Lung (tissue), 12 donors: Measurements from ENCODE around the gene INPP4A. TPM values are rescaled to one million over a fixed set of nuclear protein-coding genes. Genes with fewer than 3 reads are reported as not detected.

Experiments
- ATAC-seq: fragments of 200-7000 bp; cut with Tn5 transposase; one replicate; pipeline ENCODE4 v1.9.1; 2020; ENCODE audit warnings: moderate number of reproducible peaks; ENCODE audit not compliant: insufficient read depth, low FRiP score
- DNase-seq, 3 donors: peaks; one replicate each; pipeline ENCODE4 v3.0.0-alpha.2; 2013 to 2017
- H3K27ac ChIP-seq, 2 donors: one replicate each; pipeline ENCODE4 v1.5.1; 2013; ENCODE audit warnings: mild to moderate bottlenecking in 2 of 2, moderate library complexity in 2 of 2, control low read depth in 1 of 2, inconsistent platforms in 1 of 2, low read depth in 1 of 2, low read length in 1 of 2
- H3K27me3 ChIP-seq, 3 donors: one replicate each; pipeline ENCODE4 v1.5.1; 2013; ENCODE audit warnings: low read length in 2 of 3; ENCODE audit not compliant: control insufficient read depth in 3 of 3, insufficient read depth in 3 of 3
- H3K36me3 ChIP-seq, 4 donors: one replicate each; pipeline ENCODE4 v1.5.1; 2013; ENCODE audit warnings: low read length in 4 of 4, mild to moderate bottlenecking in 1 of 4, moderate library complexity in 1 of 4; ENCODE audit not compliant: control insufficient read depth in 4 of 4, insufficient read depth in 4 of 4
- H3K4me1 ChIP-seq, 5 donors: one replicate each; pipeline ENCODE4 v1.5.1; 2013; ENCODE audit warnings: low read length in 5 of 5, mild to moderate bottlenecking in 2 of 5, moderate library complexity in 1 of 5; ENCODE audit not compliant: control insufficient read depth in 5 of 5, insufficient read depth in 5 of 5
- H3K4me3 ChIP-seq: one replicate; pipeline ENCODE4 v1.5.1; 2013; ENCODE audit warnings: mild to moderate bottlenecking, control low read depth, moderate library complexity
- H3K9ac ChIP-seq, 2 donors: one replicate each; pipeline ENCODE4 v1.5.1; 2013; ENCODE audit warnings: low read length in 2 of 2, control low read depth in 1 of 2; ENCODE audit not compliant: insufficient read depth in 1 of 2
- H3K9me3 ChIP-seq, 4 donors: one replicate each; pipeline ENCODE4 v1.5.1; 2013; ENCODE audit warnings: low read length in 3 of 4, mild to moderate bottlenecking in 1 of 4, moderate library complexity in 1 of 4; ENCODE audit not compliant: control insufficient read depth in 4 of 4, insufficient read depth in 3 of 4
- WGBS, 2 donors: extraction: QIAGEN DNeasy Blood & Tissue Kit; methylation state at CpG; one replicate each; pipeline ENCODE4 v1.1.7; 2013; 5-methylcytosine and 5-hydroxymethylcytosine counted together
- polyA plus RNA-seq, 2 donors: library from polyadenylated mRNA; stranded (reverse); fragments of 200-250 nt; gene quantifications; one replicate each; pipeline ENCODE4 v1.2.1, GENCODE V29; 2013
- total RNA-seq, 2 donors: library from RNA; depleted of rRNA in 1 of 2; stranded (reverse); fragments of >200 nt in 1 of 2; gene quantifications; one replicate each; pipeline ENCODE4 v1.2.1, GENCODE V29; 2014 to 2021
- TF ChIP-seq, protein P1 (sequence below): IDR thresholded peaks from 2 replicates; pipeline ENCODE4 v1.5.1; 2012; ENCODE audit warnings: mild to moderate bottlenecking; ENCODE audit errors: control extremely low read depth, extremely low read depth
- donor health status: control.
- donor health status: control.
- donor health status: Bipolar disorder and iron deficiency.
- donor health status: healthy.
- donor health status: DM: yes; HTN: yes; CAD: no.

The INPP4A gene
- total and polyA plus RNA-seq, 4 donors: 8.0 to 43.3 (median 19.8) TPM

DNA sequence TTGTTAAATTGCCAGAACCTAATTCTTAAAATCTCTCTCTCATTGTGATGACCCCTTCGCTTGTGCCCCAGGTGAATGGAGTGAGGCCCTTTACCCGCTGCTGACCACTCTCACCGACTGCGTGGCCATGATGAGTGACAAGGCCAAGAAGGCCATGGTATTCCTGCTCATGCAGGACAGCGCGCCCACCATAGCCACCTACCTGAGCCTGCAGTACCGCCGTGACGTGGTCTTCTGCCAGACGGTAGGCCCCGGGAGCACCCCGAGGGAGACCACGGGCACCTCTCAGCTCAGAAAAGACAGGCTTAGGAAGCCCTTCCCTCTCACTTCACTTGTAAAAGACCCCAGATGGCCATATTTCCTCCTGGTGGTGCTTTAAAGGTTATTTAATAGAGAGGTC lies 118.7 kb downstream of the INPP4A start:
- DNase-seq: no peak
- Histone ChIP-seq H3K36me3 (peaks cover 3 to 44% (median 17%) of the 10 kb centered on the region in 4 donors), H3K27me3 (no peaks in the 10 kb centered on the region), H3K4me3 (no peak overlapping the region), H3K4me1 (peaks cover 0 to 7% (median 6%) of the 10 kb centered on the region in 5 donors), H3K9me3 (no peaks in the 10 kb centered on the region), H3K9ac (no peak overlapping the region), H3K27ac (no peak overlapping the region)
- 97% methylated on average over 13 of the region's 13 CpGs for WGBS, 2 donors
- ATAC-seq: no peak
- TF ChIP-seq, protein P1, sequence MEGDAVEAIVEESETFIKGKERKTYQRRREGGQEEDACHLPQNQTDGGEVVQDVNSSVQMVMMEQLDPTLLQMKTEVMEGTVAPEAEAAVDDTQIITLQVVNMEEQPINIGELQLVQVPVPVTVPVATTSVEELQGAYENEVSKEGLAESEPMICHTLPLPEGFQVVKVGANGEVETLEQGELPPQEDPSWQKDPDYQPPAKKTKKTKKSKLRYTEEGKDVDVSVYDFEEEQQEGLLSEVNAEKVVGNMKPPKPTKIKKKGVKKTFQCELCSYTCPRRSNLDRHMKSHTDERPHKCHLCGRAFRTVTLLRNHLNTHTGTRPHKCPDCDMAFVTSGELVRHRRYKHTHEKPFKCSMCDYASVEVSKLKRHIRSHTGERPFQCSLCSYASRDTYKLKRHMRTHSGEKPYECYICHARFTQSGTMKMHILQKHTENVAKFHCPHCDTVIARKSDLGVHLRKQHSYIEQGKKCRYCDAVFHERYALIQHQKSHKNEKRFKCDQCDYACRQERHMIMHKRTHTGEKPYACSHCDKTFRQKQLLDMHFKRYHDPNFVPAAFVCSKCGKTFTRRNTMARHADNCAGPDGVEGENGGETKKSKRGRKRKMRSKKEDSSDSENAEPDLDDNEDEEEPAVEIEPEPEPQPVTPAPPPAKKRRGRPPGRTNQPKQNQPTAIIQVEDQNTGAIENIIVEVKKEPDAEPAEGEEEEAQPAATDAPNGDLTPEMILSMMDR: no peak

DNA sequence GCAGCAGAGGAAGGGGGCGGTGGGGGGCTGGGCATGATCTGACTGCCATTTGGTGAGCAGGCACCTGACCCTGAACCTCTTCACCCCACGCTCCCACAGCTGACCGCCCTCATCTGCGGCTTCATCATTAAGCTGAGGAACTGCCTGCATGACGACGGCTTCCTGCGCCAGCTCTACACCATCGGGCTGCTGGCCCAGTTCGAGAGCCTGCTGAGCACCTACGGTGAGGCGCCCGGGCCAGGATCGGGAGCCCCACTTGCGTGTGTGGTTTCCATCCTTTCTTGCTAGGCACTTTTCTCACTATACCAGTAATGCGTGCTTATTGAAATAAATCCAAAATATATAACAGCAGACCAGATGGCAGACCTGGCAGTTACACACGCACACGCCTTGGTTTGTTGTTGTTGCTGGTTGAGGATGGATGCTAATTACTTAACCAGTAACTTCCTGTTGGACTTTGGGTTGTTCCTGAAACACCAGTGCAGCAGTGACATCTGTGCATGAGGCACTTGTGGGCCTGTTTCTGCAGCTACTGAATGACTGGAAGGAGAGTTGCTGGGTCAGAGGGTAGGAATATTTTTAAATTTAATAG lies 120.0 kb downstream of the INPP4A start:
- DNase-seq: no peak
- Histone ChIP-seq H3K9ac (no peak overlapping the region), H3K36me3 (peaks cover 3 to 55% (median 17%) of the 10 kb centered on the region in 4 donors), H3K27ac (no peak overlapping the region), H3K4me3 (no peak overlapping the region), H3K9me3 (no peaks in the 10 kb centered on the region), H3K4me1 (peaks cover 0 to 7% (median 6%) of the 10 kb centered on the region in 5 donors), H3K27me3 (no peaks in the 10 kb centered on the region)
- TF ChIP-seq, protein P1: no peak
- WGBS, 2 donors: 85 to 91% methylated on average over 17 of the region's 17 CpGs
- no peak for ATAC-seq

DNA sequence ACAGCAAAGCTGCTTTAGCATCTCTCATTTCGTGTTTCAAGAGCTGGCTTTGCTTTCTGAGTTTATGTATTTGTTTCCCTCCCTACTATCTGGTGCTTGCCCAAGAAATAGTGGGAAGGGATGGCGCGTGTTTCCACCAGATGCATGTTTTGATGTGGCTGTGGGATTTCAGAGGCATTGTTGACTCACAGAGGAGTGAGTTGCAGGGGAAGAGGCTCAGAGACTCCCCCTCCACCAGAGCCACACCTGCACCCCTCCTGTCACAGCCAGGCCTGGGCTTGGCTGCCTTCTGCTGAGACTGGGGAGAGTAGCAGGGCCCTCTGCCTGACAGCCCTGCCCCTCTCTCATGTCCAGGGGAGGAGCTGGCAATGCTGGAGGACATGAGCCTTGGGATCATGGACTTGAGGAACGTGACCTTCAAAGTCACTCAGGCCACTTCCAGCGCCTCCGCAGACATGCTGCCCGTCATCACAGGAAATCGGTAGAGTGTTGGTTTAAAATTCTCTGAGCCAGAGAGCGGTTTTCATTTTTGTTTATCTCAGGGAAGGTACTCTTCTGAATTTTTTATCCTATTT lies 120.7 kb downstream of the INPP4A start:
- H3K27ac ChIP-seq: no peak overlapping the region
- H3K4me1 ChIP-seq: peaks cover 0 to 7% (median 6%) of the 10 kb centered on the region in 5 donors
- no peaks in the 10 kb centered on the region for H3K9me3 ChIP-seq
- TF ChIP-seq, protein P1: no peak
- DNase-seq (no peak), ATAC-seq (no peak)
- peaks cover 3 to 59% (median 15%) of the 10 kb centered on the region in 4 donors for H3K36me3 ChIP-seq
- 92% methylated on average over 9 of the region's 9 CpGs for WGBS, 2 donors
- H3K4me3 ChIP-seq: no peak overlapping the region
- no peak overlapping the region for H3K9ac ChIP-seq
- H3K27me3 ChIP-seq: no peaks in the 10 kb centered on the region
